HepG2 (cell line): Measurements from ENCODE around the gene PDCL3. TPM values are rescaled to one million over a fixed set of nuclear protein-coding genes. Genes with fewer than 3 reads are reported as not detected.

ENCODE experiments used
- ADNP ChIP-seq: sonication (generic); formaldehyde crosslinking; IDR thresholded peaks from 2 replicates; pipeline ENCODE4 v1.4.0; 2020; ENCODE audit warnings: missing genetic modification reagents
- AKAP8 ChIP-seq: sonication (generic); formaldehyde crosslinking; IDR thresholded peaks from 2 replicates; pipeline ENCODE4 v1.5.1; 2020; ENCODE audit warnings: mild to moderate bottlenecking, missing genetic modification reagents
- CAMTA2 ChIP-seq: sonication (generic); formaldehyde crosslinking; IDR thresholded peaks from 2 replicates; pipeline ENCODE4 v1.4.0; 2020; ENCODE audit warnings: mild to moderate bottlenecking, missing genetic modification reagents, borderline replicate concordance
- DMAP1 ChIP-seq: IDR thresholded peaks from 2 replicates; pipeline ENCODE4 v1.6.1; 2016
- KDM2A ChIP-seq: sonication (generic); formaldehyde crosslinking; IDR thresholded peaks from 2 replicates; pipeline ENCODE4 v1.4.0; 2020; ENCODE audit warnings: low read depth, missing genetic modification reagents, borderline replicate concordance
- MZF1 ChIP-seq: sonication (generic); formaldehyde crosslinking; IDR thresholded peaks from 2 replicates; pipeline ENCODE4 v1.8.1; 2023; ENCODE audit warnings: mild to moderate bottlenecking, missing genetic modification reagents, borderline replicate concordance
- RARG ChIP-seq: sonication (generic); formaldehyde crosslinking; IDR thresholded peaks from 2 replicates; pipeline ENCODE4 v1.4.0; 2020; ENCODE audit warnings: low read depth, mild to moderate bottlenecking, missing genetic modification reagents
- SALL1 ChIP-seq: sonication (generic); formaldehyde crosslinking; IDR thresholded peaks from 2 replicates; pipeline ENCODE4 v1.8.0; 2022; ENCODE audit warnings: mild to moderate bottlenecking, missing genetic modification reagents
- SAP130 ChIP-seq: IDR thresholded peaks from 2 replicates; pipeline ENCODE4 v1.6.1; 2016; ENCODE audit warnings: low read depth
- SIX4 ChIP-seq: sonication (generic); formaldehyde crosslinking; IDR thresholded peaks from 2 replicates; pipeline ENCODE4 v1.4.0; 2020; ENCODE audit warnings: missing genetic modification reagents
- SMAD3 ChIP-seq: sonication (generic); formaldehyde crosslinking; IDR thresholded peaks from 2 replicates; pipeline ENCODE4 v1.4.0; 2020; ENCODE audit warnings: missing genetic modification reagents
- STAT6 ChIP-seq: sonication (generic); formaldehyde crosslinking; IDR thresholded peaks from 2 replicates; pipeline ENCODE4 v1.4.0; 2020; ENCODE audit warnings: missing genetic modification reagents, mild to moderate bottlenecking, borderline replicate concordance
- ZBTB7A ChIP-seq: sonication (generic); formaldehyde crosslinking; IDR thresholded peaks from 2 replicates; pipeline ENCODE4 v1.8.0; 2022; ENCODE audit warnings: mild to moderate bottlenecking, missing genetic modification reagents
- ZGPAT ChIP-seq: IDR thresholded peaks from 2 replicates; pipeline ENCODE4 v1.6.1; 2016; ENCODE audit warnings: mild to moderate bottlenecking
- ZMYM4 ChIP-seq: sonication (generic); formaldehyde crosslinking; IDR thresholded peaks from 2 replicates; pipeline ENCODE4 v1.8.1; 2023; ENCODE audit warnings: mild to moderate bottlenecking, missing genetic modification reagents
- ZNF333 ChIP-seq: sonication (generic); formaldehyde crosslinking; IDR thresholded peaks from 2 replicates; pipeline ENCODE4 v1.4.0; 2020; ENCODE audit warnings: mild to moderate bottlenecking, missing genetic modification reagents, borderline replicate concordance
- ZNF496 ChIP-seq: sonication (generic); formaldehyde crosslinking; IDR thresholded peaks from 2 replicates; pipeline ENCODE4 v1.8.1; 2023; ENCODE audit warnings: mild to moderate bottlenecking, moderate library complexity, missing genetic modification reagents; ENCODE audit not compliant: insufficient replicate concordance
- ZNF558 ChIP-seq: sonication (generic); formaldehyde crosslinking; IDR thresholded peaks from 2 replicates; pipeline ENCODE4 v1.9.0; 2022; ENCODE audit warnings: mild to moderate bottlenecking, missing genetic modification reagents, borderline replicate concordance
- ZNF710 ChIP-seq: sonication (generic); formaldehyde crosslinking; IDR thresholded peaks from 2 replicates; pipeline ENCODE4 v1.5.0; 2020; ENCODE audit warnings: mild to moderate bottlenecking, missing genetic modification reagents, borderline replicate concordance
- ZNF737 ChIP-seq: sonication (generic); formaldehyde crosslinking; IDR thresholded peaks from 2 replicates; pipeline ENCODE4 v1.5.0; 2020; ENCODE audit warnings: missing genetic modification reagents, mild to moderate bottlenecking, borderline replicate concordance
- ZNF891 ChIP-seq: sonication (generic); formaldehyde crosslinking; IDR thresholded peaks from 2 replicates; pipeline ENCODE4 v1.5.0; 2020; ENCODE audit warnings: mild to moderate bottlenecking, missing genetic modification reagents
- polyA plus RNA-seq, 8 experiments: library from polyadenylated mRNA; depleted of rRNA in 3 of 8; stranded (reverse) in 7 of 8; unstranded in 1 of 8; fragments of >200 nt; fragmentation: Illumina TruSeq in 4 of 8; extraction: Trizol in 4 of 8; gene quantifications; 2 replicates each; pipeline versions ENCODE4 v1.2.1 to v1.2.3, GENCODE V29; 2011 to 2016; ENCODE audit warnings: low read depth in 4 of 8, missing spikeins in 1 of 8, mixed read lengths in 1 of 8; ENCODE audit not compliant: insufficient read depth in 1 of 8
- total RNA-seq, 5 experiments: library from RNA; depleted of rRNA; stranded (reverse); fragments of >200 nt; fragmentation: Illumina TruSeq; extraction: Trizol; gene quantifications; 2 replicates each; pipeline ENCODE4 v1.2.3, GENCODE V29; 2016; ENCODE audit warnings: low read depth in 1 of 5
- TF ChIP-seq, protein P1 (sequence below): IDR thresholded peaks from 2 replicates; pipeline ENCODE4 v1.6.1; 2012; ENCODE audit warnings: low read depth, low read length, improper control_type of control experiment

The PDCL3 gene
- total and polyA plus RNA-seq, 2 of the 13 experiments (the other 11 are each of a cell fraction or from before 2014, with no cell fraction given) = 14.4 to 24.4 TPM

DNA sequence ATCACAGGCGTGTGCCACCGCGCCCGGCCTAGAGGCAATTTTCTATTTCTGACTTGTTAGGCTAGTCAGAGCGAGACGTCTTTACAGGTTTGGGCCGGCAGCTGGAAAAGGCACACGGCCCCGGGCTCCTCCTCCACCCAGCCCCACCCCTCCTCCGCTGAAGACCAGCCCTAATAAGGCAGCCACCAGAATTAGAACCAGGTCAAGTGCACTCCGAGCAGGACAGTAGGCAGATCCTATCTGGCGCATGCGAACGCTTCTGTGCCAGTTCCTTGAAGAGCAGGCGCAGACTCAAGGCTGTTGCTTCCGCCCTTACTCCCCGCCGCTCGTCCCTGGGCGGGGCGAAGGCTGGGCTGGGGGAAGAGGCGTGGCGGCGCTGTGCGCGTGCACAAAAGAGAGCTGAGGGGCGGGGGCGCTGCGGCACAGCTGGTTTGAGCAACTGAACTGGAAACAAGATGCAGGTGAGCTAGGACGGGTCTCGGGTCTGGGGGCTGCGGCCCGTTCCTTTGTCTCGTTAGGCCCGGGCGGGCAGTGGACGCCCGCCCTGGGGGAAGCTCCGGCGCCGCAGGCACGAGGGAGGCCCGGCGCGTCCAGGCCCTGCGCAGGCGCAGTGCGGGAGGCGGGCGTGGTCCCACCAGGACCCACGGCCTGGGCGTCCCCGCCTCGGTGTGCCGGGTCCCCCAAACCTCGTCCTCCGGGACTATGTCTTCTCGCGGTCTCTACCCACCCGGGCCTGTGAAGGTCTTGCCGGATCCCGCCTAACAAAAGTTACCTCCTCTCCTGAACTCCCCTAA lies at the start of gene PDCL3 (continued):
- TF ChIP-seq ADNP (CRISPR knock-in tag) (no peak), AKAP8 (CRISPR knock-in tag) (no peak), ZNF737 (no peak; the same call in 1 of the 2 replicates), MZF1 (CRISPR knock-in tag) (no peak), KDM2A (0 out of 2 replicates have a peak, but pooled peaks have one; percentile 54), ZNF558 (peak; percentile 91; the same call in 1 of the 2 replicates), SAP130 (CRISPR knock-in tag) (peak; percentile 95), RARG (CRISPR knock-in tag) (peak; percentile 84; the same call in 1 of the 2 replicates), DMAP1 (CRISPR knock-in tag) (peak; percentile 94; the same call in 1 of the 2 replicates), ZNF496 (no peak), ZNF710 (CRISPR knock-in tag) (0 out of 2 replicates have a peak, but pooled peaks have one; percentile 44), ZNF891 (CRISPR knock-in tag) (peak; percentile 75), ZBTB7A (CRISPR knock-in tag) (peak; percentile 79; the same call in 1 of the 2 replicates), SALL1 (peak; percentile 84), ZGPAT (CRISPR knock-in tag) (peak; percentile 51), CAMTA2 (CRISPR knock-in tag) (0 out of 2 replicates have a peak, but pooled peaks have one; percentile 88), STAT6 (CRISPR knock-in tag) (no peak), SMAD3 (CRISPR knock-in tag) (0 out of 2 replicates have a peak, but pooled peaks have one; percentile 10), ZMYM4 (peak; percentile 87), ZNF333 (CRISPR knock-in tag) (no peak; the same call in 1 of the 2 replicates), SIX4 (CRISPR knock-in tag) (0 out of 2 replicates have a peak, but pooled peaks have one; percentile 21)
- TF ChIP-seq, protein P1, sequence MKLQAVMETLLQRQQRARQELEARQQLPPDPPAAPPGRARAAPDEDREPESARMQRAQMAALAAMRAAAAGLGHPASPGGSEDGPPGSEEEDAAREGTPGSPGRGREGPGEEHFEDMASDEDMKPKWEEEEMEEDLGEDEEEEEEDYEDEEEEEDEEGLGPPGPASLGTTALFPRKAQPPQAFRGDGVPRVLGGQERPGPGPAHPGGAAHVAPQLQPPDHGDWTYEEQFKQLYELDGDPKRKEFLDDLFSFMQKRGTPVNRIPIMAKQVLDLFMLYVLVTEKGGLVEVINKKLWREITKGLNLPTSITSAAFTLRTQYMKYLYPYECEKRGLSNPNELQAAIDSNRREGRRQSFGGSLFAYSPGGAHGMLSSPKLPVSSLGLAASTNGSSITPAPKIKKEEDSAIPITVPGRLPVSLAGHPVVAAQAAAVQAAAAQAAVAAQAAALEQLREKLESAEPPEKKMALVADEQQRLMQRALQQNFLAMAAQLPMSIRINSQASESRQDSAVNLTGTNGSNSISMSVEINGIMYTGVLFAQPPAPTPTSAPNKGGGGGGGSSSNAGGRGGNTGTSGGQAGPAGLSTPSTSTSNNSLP = no peak
